Esophagus muscularis mucosa (tissue), 4 donors: ENCODE measurements around the gene FOSL2. TPM values are rescaled to one million over a fixed set of nuclear protein-coding genes. Genes with fewer than 3 reads are reported as not detected.

Source experiments
- DNase-seq: peaks from one replicate; pipeline ENCODE4 v3.0.0-alpha.2; 2017; ENCODE audit errors: extremely low spot score
- H3K27ac ChIP-seq, 4 donors: fragments of 200-600 bp; sonication (generic); replicated peaks in 1 of 4; 1 replicate in 3 of 4; 2 replicates in 1 of 4; pipeline ENCODE4 v1.5.1; 2016 to 2019; ENCODE audit warnings: mild to moderate bottlenecking in 1 of 4
- H3K27me3 ChIP-seq, 4 donors: fragments of 200-600 bp; sonication (generic); one replicate each; pipeline versions ENCODE4 v1.5.1 to v1.6.0; 2016 to 2019
- H3K36me3 ChIP-seq, 4 donors: fragments of 200-600 bp; sonication (generic); one replicate each; pipeline ENCODE4 v1.5.1; 2016 to 2019
- H3K4me1 ChIP-seq, 4 donors: fragments of 200-600 bp; sonication (generic); one replicate each; pipeline ENCODE4 v1.5.1; 2016 to 2019
- H3K4me3 ChIP-seq, 4 donors: fragments of 200-600 bp; sonication (generic); 1 replicate in 2 of 4; 2 replicates in 2 of 4; pipeline ENCODE4 v1.5.1; 2016 to 2019; ENCODE audit warnings: mild to moderate bottlenecking in 4 of 4, moderate library complexity in 1 of 4
- H3K9me3 ChIP-seq, 4 donors: fragments of 200-600 bp; sonication (generic); 1 replicate in 3 of 4; 2 replicates in 1 of 4; pipeline ENCODE4 v1.5.1; 2016 to 2019
- EP300 ChIP-seq: sonication (generic); formaldehyde crosslinking; IDR thresholded peaks from one replicate; pipeline ENCODE4 v1.6.1; 2017; ENCODE audit warnings: antibody characterized with exemption
- POLR2A ChIP-seq: fragments of 450-650 bp; IDR thresholded peaks from one replicate; pipeline ENCODE4 v1.6.1; 2017; ENCODE audit warnings: antibody characterized with exemption, moderate library complexity, mild to moderate bottlenecking, low read depth
- POLR2AphosphoS5 ChIP-seq, 2 donors: sonication (generic); formaldehyde crosslinking; IDR thresholded peaks; one replicate each; pipeline ENCODE4 v1.6.1; 2017; ENCODE audit warnings: antibody characterized with exemption in 2 of 2
- WGBS: methylation state at CpG from one replicate; pipeline ENCODE4 v1.1.5; 2018; 5-methylcytosine and 5-hydroxymethylcytosine counted together
- intact Hi-C: fragments of 100-400 bp; cut with DNase I; formaldehyde crosslinking; loops from one replicate; pipeline ENCODE4 v1.15.1; 2023
- total RNA-seq, 4 donors: library from RNA; depleted of rRNA; stranded (reverse); fragments of >200 nt; gene quantifications; one replicate each; pipeline versions ENCODE4 v1.1.0 to v1.2.1, GENCODE V29; 2016
- TF ChIP-seq, protein P1 (sequence below), 3 experiments: fragments of 200-600 bp in 2 of 3; fragments of 450-650 bp in 1 of 3; sonication (generic) in 2 of 3; IDR thresholded peaks; one replicate each; pipeline ENCODE4 v1.5.1; 2017 to 2019; ENCODE audit warnings: antibody characterized with exemption in 3 of 3, mild to moderate bottlenecking in 2 of 3, moderate library complexity in 1 of 3

Gene FOSL2
- total RNA-seq, 4 donors from 2014 or later: 68.9 to 332 (median 176) TPM

DNA sequence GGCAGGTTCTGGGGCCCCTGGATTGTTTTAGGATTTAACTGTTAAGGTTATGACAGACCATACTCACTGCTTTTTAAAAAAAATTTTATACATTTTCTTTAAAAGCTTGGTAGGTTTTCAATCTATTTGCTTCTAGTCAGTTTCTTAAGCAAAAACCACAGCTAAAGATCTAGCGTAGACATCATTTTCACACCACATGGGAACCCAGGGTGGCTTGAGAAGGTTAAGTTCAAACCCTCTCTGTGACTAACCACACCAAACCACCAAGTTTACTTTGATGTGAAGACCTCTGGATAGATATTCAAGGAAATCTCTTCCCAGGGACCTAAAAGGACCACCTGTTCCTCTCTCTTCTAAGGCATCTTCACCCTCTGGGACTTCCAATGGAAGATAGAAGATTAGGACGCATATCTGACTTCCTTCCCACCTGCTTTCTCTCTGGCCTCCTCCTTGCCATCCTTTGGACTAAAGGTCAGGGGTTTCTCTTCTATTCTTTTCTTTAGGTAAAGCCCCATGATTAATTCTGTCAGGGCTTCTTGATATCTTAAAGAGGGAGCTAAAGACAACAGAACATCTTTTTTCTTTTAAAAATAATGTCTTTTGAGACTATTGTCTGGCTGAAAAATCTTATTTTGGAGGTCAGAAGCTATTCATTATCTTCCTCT is 32.3 kb downstream of the FOSL2 start:
- Histone ChIP-seq H3K9me3 (no peaks in the 10 kb centered on the region), H3K4me1 (peaks cover 0 to 11% (median 0%) of the 10 kb centered on the region in 4 donors), H3K4me3 (no peak overlapping the region), H3K27me3 (no peaks in the 10 kb centered on the region), H3K27ac (no peak overlapping the region), H3K36me3 (peaks cover 0 to 10% (median 5%) of the 10 kb centered on the region in 4 donors)
- intact Hi-C loops: no loop called here
- TF ChIP-seq, protein P1, sequence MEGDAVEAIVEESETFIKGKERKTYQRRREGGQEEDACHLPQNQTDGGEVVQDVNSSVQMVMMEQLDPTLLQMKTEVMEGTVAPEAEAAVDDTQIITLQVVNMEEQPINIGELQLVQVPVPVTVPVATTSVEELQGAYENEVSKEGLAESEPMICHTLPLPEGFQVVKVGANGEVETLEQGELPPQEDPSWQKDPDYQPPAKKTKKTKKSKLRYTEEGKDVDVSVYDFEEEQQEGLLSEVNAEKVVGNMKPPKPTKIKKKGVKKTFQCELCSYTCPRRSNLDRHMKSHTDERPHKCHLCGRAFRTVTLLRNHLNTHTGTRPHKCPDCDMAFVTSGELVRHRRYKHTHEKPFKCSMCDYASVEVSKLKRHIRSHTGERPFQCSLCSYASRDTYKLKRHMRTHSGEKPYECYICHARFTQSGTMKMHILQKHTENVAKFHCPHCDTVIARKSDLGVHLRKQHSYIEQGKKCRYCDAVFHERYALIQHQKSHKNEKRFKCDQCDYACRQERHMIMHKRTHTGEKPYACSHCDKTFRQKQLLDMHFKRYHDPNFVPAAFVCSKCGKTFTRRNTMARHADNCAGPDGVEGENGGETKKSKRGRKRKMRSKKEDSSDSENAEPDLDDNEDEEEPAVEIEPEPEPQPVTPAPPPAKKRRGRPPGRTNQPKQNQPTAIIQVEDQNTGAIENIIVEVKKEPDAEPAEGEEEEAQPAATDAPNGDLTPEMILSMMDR (IDR thresholded peaks at IDR 0.05): no peak
- TF ChIP-seq POLR2AphosphoS5 (IDR thresholded peaks at IDR 0.05): no peak
- TF ChIP-seq EP300: no peak
- no peak for TF ChIP-seq POLR2A
- DNase-seq: no peak
- WGBS: 84% methylated on average over 2 of the region's 2 CpGs

DNA sequence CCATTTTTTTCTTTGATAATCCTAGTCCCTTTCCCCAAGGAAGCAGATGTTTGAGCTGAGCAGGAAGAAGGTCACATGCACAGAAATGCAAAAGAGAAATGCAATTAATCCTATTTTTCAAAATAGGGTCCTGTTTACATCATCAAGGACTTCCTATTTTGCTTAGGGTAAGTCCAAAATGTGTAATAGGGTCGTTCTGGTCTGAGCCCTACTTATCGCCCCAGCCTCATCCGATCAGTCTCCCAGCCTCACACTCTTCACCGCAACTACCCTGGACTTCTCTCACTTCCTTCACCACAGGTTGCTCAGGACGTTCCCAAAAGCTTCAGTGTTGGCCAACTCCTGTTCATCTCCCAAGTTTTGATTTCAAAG is 32.8 kb downstream of the FOSL2 start:
- Histone ChIP-seq H3K27ac (no peak overlapping the region), H3K4me3 (no peak overlapping the region), H3K36me3 (peaks cover 0 to 7% (median 3%) of the 10 kb centered on the region in 4 donors), H3K27me3 (no peaks in the 10 kb centered on the region), H3K9me3 (no peaks in the 10 kb centered on the region), H3K4me1 (peaks cover 0 to 11% (median 0%) of the 10 kb centered on the region in 4 donors)
- 80% methylated on average over 5 of the region's 5 CpGs for WGBS
- TF ChIP-seq, protein P1 (IDR thresholded peaks at IDR 0.05): no peak
- TF ChIP-seq POLR2AphosphoS5 (IDR thresholded peaks at IDR 0.05) (no peak), POLR2A (no peak), EP300 (no peak)
- intact Hi-C loops: no loop called here
- DNase-seq: no peak

DNA sequence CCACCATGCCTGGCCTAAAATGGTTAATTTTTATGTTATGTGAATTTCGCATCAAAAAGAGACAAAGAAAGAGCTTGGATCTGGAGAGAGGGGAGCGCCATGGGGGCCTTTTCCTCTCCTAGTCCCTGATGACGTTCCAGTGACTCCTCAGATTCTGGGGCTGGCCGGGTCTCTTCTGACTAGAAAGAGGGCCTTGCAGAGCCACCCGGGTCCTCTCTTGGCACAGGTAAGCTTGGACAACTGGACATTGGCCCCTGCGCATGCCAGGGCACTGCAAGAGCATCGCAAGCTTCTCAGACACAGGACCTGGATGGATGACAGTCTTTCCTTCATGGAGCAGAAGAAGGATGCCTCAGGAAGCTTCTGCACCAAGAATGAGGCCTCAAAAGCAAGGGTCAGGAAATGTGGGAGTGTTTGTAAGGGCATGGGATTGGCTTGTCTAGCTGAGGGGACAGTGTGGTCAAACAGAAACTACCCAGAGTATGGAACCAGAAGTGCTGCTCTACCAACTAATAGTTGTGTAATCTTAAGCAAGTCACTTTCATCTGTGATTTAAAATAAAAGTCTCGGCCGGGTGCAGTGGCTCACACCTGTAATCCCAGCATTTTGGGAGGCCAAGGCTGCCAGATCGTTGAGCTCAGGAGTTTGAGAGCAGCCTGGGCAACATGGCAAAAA is 35.2 kb downstream of the FOSL2 start:
- TF ChIP-seq, protein P1 (IDR thresholded peaks at IDR 0.05): no peak
- TF ChIP-seq POLR2A (no peak), POLR2AphosphoS5 (IDR thresholded peaks at IDR 0.05) (no peak), EP300 (no peak)
- intact Hi-C loops: no loop called here
- no peak overlapping the region for H3K4me3 ChIP-seq

DNA sequence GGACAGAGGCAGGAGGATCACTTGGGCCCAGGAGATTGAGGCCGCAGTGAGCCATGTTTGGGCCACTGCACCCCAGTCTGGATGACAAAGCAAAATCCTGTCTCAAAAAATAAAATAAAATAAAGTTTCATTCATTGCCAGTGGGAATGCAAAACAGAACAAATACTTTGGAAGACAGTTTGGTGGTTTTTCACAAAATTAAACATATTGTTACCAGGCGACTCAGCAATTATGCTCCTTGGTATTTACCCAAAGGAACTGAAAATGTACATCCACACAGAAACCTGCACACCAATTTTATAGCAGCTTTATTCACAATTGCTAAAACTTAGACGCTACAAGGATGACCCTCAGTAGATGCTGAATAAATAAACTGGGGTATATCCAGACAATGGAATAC is 35.8 kb downstream of the FOSL2 start:
- 85% methylated on average over 3 of the region's 3 CpGs for WGBS
- Histone ChIP-seq H3K36me3 (peaks cover 0 to 3% (median 2%) of the 10 kb centered on the region in 4 donors), H3K4me1 (peaks cover 0 to 11% (median 0%) of the 10 kb centered on the region in 4 donors), H3K9me3 (peaks cover 0 to 8% (median 6%) of the 10 kb centered on the region in 4 donors), H3K27ac (no peak overlapping the region), H3K4me3 (no peak overlapping the region), H3K27me3 (no peaks in the 10 kb centered on the region)
- DNase-seq: no peak
- TF ChIP-seq POLR2A (no peak), POLR2AphosphoS5 (IDR thresholded peaks at IDR 0.05) (no peak), EP300 (no peak)
- TF ChIP-seq, protein P1 (IDR thresholded peaks at IDR 0.05): no peak
- intact Hi-C loops: no loop called here

More for the DNA sequence above, 35.2 kb downstream of the FOSL2 start:
- DNase-seq: no peak
- WGBS: 84% methylated on average over 10 of the region's 10 CpGs
- Histone ChIP-seq H3K4me1 (peaks cover 0 to 11% (median 0%) of the 10 kb centered on the region in 4 donors), H3K27ac (no peak overlapping the region), H3K27me3 (no peaks in the 10 kb centered on the region), H3K36me3 (peaks cover 0 to 3% (median 2%) of the 10 kb centered on the region in 4 donors), H3K9me3 (peaks cover 0 to 2% (median under 1%) of the 10 kb centered on the region in 4 donors)
